Measurements from ENCODE around the gene ELFN1.
"Not testable (repeated sequence)": the region's sequence is repeated elsewhere in the genome, so short reads cannot be mapped to it uniquely, and the experiment has no call there.

ELFN1 gene

DNA sequence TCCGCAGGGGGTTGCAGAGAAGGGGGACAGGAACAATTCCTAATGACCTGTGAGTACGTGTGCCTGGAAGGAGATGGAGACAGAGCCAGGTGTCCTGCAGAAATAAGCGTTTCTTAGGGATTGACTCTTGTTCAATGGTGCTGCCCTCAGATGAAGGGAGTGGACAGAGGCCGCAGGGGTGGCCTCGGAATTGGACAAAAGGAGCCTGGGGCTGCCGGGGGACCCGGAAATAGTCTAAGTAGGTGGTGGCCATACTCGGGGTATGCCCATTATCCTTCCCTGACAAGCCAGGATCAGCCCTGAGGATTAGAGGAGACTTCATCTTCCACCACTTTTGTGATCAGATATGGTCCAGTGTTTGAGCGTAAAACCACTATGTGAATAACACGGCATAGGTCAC lies 39.2 kb downstream of the ELFN1 start:
- no peak for DNase-seq (ENCODE audit: low read depth)

- DNase-seq (ENCODE audit: low read depth) = no peak
These were observed 39.8 kb downstream of the ELFN1 start for GRCh38 chr7:1709900-1710299.

DNA sequence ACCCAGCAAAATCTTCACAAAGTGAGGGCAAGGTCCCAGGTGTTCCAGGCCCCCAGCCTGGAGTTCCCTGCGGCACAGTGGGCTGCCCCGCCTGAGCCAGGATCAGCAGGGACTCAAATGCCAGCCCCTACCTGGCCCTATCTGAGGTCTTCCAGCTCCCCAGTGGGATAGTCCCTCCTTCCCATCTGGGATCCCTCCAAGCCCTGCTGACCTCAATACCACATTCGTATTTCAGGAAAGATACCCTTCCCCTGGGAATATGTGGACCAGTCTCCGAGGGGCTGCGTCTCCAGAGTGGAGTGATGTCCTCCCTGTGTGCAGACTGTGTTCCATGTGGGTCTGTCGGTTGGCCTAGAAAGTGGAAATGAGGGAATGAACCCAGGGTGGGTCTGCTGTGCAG lies 40.9 kb downstream of the ELFN1 start:
- no peak for DNase-seq (ENCODE audit: low read depth)

GRCh38 chr7:1712907-1713501 lies 42.9 kb downstream of the ELFN1 start:
- DNase-seq (ENCODE audit: low read depth) = no peak

GRCh38 chr7:1713502-1714484 lies 43.7 kb downstream of the ELFN1 start:
- no peak for DNase-seq (ENCODE audit: low read depth)

DNA sequence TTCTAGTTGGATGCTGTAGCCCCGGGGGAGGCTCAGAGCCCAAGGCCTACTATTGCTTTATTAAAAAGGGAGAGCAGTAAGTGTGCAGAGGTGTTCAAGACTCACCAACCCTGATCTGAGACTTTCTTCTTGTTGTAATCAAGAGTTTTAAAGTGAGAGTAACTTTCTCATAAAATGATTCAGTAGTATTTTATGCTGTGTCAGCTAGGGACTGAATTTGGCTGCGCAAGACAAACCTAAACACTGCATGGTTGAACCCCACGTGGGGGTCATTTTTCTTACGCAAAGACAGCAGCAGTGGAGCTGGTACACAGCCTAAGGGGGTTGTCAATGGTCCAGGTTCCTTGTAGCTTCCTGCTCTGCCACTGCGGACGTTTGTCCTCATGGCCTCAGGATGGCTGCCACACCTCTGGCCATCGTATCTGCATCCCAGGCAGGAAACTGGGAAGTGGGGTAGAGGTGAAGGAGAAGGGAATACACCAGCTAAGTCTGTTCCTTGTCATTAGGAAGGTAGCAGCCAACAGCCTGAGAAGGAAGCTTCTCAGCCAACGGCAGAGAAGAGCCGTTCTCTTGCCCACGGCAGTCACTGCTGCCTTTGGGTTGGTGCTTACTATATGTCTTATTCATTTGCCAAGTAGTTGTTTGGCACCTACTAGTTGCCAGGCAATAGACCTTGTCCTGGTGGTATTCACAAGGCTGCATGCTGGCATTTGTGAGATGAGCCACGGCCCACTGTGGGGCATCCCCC lies 44.7 kb downstream of the ELFN1 start:
- DNase-seq (ENCODE audit: low read depth) = no peak

GRCh38 chr7:1715331-1715625 lies 45.2 kb downstream of the ELFN1 start:
- no peak for DNase-seq (ENCODE audit: low read depth)

GRCh38 chr7:1715671-1716074 lies 45.6 kb downstream of the ELFN1 start:
- no peak for DNase-seq (ENCODE audit: low read depth)

DNA sequence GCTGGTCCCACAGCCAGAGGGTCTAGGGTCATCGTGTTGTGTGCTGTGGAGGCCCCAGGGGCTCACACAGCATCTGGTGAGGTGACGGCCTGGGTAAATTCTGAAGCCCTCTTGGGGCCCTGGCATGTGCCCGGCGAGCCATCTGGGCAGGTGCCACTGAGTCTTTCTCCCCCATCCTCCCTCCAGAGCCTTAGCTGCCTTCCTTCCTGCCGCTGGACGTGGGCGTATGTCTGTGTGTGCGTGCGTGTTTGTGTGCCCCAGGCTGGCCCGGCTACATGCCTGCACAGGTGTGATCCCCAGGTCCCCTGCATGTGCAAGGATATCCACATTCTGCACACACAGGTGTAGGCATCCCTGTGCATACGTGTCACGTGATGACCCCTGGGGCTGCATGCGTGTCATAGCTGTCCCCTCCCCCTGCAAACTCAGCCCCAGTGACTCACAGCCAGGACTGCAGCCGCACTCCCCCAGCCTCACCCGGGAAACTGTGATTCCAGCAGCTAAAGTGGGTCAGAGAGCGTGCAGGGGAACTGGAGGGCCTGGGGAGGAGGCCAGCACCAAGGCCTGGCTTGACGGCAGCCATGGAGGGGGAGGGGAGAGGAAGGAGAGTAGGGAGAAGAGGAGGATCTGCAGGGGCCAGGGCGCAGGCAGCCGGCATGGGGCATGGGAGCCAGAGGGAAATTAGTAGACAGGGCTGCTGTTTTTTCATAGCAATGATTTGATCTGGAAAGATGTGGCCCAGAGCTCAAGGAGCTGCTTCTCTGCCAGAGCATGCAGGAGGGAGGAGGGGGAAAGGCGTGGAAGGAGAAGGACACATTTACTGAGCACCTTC lies 46.4 kb downstream of the ELFN1 start:
- DNase-seq (ENCODE audit: low read depth) = no peak

DNA sequence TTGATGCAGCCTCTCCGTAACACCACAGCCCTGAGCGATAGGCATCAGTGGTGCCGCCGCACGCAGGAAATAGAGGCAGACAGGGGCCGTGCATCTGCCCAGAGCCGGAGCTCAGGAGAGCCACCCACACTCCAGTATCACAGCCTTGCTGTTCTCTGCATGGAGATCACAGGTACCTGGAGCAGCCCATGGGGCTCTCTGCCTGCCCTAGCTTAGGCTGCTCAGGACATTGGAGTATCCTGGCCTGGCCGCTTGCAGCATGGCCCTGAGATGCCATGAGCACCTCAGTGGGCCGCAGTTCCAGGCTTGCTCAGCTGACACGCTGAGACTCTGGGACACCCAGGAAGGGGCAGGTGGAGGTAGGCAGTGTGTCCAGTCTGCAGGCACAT lies 47.0 kb downstream of the ELFN1 start:
- DNase-seq (ENCODE audit: low read depth) = no peak

DNA sequence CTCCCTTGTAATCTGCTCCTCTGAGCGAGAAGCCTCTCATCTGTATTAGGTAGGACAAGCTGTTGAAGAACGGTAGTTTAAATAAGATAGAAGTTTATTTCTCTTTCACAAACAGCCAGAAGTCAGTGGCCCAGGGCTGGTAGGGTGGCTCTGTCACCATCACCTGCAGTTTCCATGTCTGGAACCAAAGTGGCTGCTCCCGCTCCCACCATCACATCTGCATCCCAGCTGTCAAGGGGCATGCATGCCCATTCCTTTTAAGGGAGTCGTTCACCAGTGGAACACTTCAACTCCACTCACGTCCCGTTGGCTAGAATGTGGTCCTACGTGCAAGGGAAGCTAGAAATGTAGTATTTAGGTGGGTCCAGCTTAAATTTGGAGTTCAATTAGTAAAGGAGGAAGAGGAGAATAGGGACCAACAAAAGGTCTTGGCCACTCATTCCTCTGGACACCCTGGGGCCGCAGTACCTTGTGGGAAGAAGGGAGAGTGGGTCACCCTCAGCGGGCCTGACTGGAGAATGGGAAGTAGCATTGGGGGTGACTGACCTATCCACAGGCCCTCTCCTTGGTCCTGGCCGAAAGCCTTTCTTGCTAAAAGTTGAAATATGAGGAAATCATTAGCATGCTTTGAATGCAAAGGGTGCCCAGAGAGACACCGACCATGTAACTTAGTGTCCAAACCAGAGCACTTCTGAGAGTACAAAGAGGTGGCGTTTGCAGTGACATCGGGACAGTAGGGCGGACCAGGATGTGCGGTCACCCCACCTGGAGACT lies 48.0 kb downstream of the ELFN1 start:
- DNase-seq (ENCODE audit: low read depth) = no peak

- not testable (repeated sequence) for DNase-seq (ENCODE audit: low read depth)
These were observed 48.8 kb downstream of the ELFN1 start for GRCh38 chr7:1718850-1719249.

GRCh38 chr7:1719256-1719655 lies 49.2 kb downstream of the ELFN1 start:
- DNase-seq (ENCODE audit: low read depth) = not testable (repeated sequence)

GRCh38 chr7:1719913-1720312 lies 49.8 kb downstream of the ELFN1 start:
- no peak for DNase-seq (ENCODE audit: low read depth)

DNA sequence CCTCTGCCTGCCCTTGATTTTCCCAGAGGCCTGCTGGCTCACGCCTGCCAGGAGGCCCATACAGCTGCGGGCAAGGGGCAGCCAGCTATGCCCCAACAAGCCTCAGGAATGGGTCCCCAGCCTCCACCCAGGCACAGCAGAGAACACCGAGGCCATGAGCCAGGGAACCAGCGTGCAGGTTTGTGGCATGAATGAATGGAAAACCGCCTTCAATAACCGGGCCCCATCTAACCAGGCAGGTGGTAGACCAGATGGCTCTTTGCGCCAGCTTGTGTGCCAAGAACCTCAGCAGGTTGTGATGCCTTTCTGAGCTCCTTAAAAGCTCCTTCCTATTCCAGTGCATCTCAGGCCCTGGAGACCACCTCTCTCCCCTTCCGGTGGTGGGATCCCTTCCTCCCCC lies 50.2 kb downstream of the ELFN1 start:
- no peak for DNase-seq (ENCODE audit: low read depth)

- no peak for DNase-seq (ENCODE audit: low read depth)
These were observed 51.1 kb downstream of the ELFN1 start for GRCh38 chr7:1721047-1721690.

GRCh38 chr7:1723254-1723653 lies 53.2 kb downstream of the ELFN1 start:
- DNase-seq (ENCODE audit: low read depth) = no peak

DNA sequence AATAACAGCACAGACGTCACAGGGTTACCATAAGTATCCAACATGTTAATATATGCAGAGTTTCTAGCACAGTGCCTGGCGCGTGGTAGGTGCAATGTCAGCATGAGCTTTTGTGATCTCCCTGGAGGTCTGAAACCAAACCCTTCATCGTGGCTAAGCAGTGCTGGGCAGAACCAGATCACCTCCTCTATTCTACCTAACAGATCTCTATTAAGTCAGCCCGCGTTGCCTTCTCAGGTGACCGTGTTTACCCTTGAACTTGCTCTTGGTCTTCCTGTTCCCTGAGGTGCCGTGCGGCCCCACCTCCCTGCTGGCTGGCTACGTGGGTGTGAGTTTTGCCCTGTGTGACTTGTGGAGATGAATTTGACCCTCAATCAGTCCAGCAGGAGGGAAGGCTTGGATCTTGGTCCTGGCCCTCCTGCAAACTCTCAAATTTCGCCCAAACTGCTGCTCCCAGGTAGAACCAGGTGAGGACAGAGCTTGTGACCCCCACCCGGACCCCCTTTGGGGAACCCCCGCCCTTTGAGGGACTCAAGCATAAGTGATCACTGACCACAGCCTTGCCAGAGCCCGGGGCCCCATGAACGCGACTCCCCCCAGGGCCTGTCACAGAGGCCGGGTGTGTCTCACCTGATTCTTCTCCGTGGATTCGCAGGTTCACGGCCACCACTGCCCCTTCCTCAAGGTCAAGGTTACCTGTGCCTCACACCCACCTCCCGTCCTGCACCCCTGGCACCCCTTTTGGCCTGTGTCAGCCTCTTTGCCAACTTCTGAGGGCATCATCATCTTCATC lies 54.2 kb downstream of the ELFN1 start:
- DNase-seq (ENCODE audit: low read depth) = no peak

DNA sequence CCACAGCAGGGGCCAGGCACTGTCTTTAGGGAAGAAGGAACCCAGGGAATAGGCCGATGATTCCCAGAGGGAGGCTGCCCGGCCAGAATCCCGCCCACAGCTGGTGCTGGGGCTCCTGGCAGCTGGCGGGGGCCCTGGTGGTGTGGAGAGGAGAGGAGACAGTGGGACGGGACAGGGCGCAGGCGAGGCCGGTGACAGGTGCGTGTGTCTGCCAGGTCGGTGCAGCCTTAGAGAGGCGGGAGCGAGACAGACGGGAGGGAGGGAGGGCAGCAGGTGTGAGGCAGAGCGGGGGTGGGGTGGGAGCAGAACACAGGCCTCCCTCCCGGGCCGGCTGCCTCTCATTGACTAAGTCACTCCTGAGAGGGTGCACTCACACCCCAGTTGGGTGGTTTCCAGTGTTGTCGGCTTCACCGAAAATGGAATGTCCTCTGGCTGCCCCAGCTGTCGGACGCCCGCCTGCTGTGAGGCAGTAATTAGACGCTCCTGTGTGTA lies 55.2 kb downstream of the ELFN1 start:
- peak; percentile 11 for DNase-seq (ENCODE audit: low read depth)
